Activated CD8-positive, alpha-beta memory T cell treated with anti-CD3 and anti-CD28 coated beads for 4 hours (primary cell): Measurements from ENCODE around the gene ZNF500.

Experiments used
- DNase-seq, 2 donors: peaks; one replicate each; pipeline ENCODE4 v3.0.0-alpha.2; 2020; ENCODE audit warnings: low read depth in 2 of 2

Gene ZNF500

GRCh38 chr16:4704913-4705312 lies 62.0 kb downstream of the ZNF500 start:
- no peak for DNase-seq

GRCh38 chr16:4704491-4704890 lies 62.5 kb downstream of the ZNF500 start:
- no peak for DNase-seq

GRCh38 chr16:4703906-4704305 lies 63.1 kb downstream of the ZNF500 start:
- DNase-seq = no peak

GRCh38 chr16:4702466-4702808 lies 64.5 kb downstream of the ZNF500 start:
- DNase-seq = no peak

GRCh38 chr16:4701791-4702465 lies 65.0 kb downstream of the ZNF500 start:
- DNase-seq = no peak

- no peak for DNase-seq
These were observed 65.8 kb downstream of the ZNF500 start for GRCh38 chr16:4700997-4701743.

GRCh38 chr16:4700380-4700996 lies 66.5 kb downstream of the ZNF500 start:
- DNase-seq = no peak

- DNase-seq = no peak
These were observed 67.9 kb downstream of the ZNF500 start for GRCh38 chr16:4699046-4699556.

GRCh38 chr16:4698321-4699045 lies 68.5 kb downstream of the ZNF500 start:
- DNase-seq = no peak
